ENCODE measurements around the gene YY1. TPM values are rescaled to one million over a fixed set of nuclear protein-coding genes. Genes with fewer than 3 reads are reported as not detected.
"Not testable (repeated sequence)": the region's sequence is repeated elsewhere in the genome, so short reads cannot be mapped to it uniquely, and the experiment has no call there.

Gene YY1
- total RNA-seq, 1 donor from 2014 or later, result 47.5 TPM

GRCh38 chr14:100294213-100294962 is 55.4 kb downstream of the YY1 start:
- no peak for DNase-seq (ENCODE audit: extremely low read depth, low read depth, low spot score)

- DNase-seq (ENCODE audit: extremely low read depth, low read depth, low spot score), result no peak
Measured at GRCh38 chr14:100294963-100295330, 56.0 kb downstream of the YY1 start.

- no peak for DNase-seq (ENCODE audit: extremely low read depth, low read depth, low spot score)
Measured at GRCh38 chr14:100295376-100296105, 56.6 kb downstream of the YY1 start.

- DNase-seq (ENCODE audit: extremely low read depth, low read depth, low spot score), result no peak
Measured at GRCh38 chr14:100296106-100296651, 57.2 kb downstream of the YY1 start.

GRCh38 chr14:100296729-100297128 is 57.8 kb downstream of the YY1 start:
- DNase-seq (ENCODE audit: extremely low read depth, low read depth, low spot score), result not testable (repeated sequence)

GRCh38 chr14:100297320-100298300 is 58.7 kb downstream of the YY1 start:
- DNase-seq (ENCODE audit: extremely low read depth, low read depth, low spot score), result no peak

GRCh38 chr14:100298551-100299237 is 59.8 kb downstream of the YY1 start:
- DNase-seq (ENCODE audit: extremely low read depth, low read depth, low spot score), result no peak

- no peak for DNase-seq (ENCODE audit: extremely low read depth, low read depth, low spot score)
Measured at GRCh38 chr14:100299238-100299560, 60.3 kb downstream of the YY1 start.

GRCh38 chr14:100302616-100303015 is 63.7 kb downstream of the YY1 start:
- no peak for DNase-seq (ENCODE audit: extremely low read depth, low read depth, low spot score)

- no peak for DNase-seq (ENCODE audit: extremely low read depth, low read depth, low spot score)
Measured at GRCh38 chr14:100303179-100303578, 64.2 kb downstream of the YY1 start.

GRCh38 chr14:100303925-100304324 is 65.0 kb downstream of the YY1 start:
- DNase-seq (ENCODE audit: extremely low read depth, low read depth, low spot score), result no peak

GRCh38 chr14:100304825-100305323 is 65.9 kb downstream of the YY1 start:
- DNase-seq (ENCODE audit: extremely low read depth, low read depth, low spot score), result no peak

GRCh38 chr14:100305324-100306100 is 66.6 kb downstream of the YY1 start:
- DNase-seq (ENCODE audit: extremely low read depth, low read depth, low spot score), result no peak

- no peak for DNase-seq (ENCODE audit: extremely low read depth, low read depth, low spot score)
Measured at GRCh38 chr14:100306101-100306997, 67.4 kb downstream of the YY1 start, which contains the start of gene SLC25A29. Gene SLC25A29 (minus strand): TSS chr14:100306444. CDS start chr14:100306232, 212 bp downstream.

GRCh38 chr14:100306998-100307765 is 68.2 kb downstream of the YY1 start:
- DNase-seq (ENCODE audit: extremely low read depth, low read depth, low spot score), result no peak

- no peak for DNase-seq (ENCODE audit: extremely low read depth, low read depth, low spot score)
Measured at GRCh38 chr14:100307766-100308426, 69.0 kb downstream of the YY1 start.

GRCh38 chr14:100308427-100308792 is 69.5 kb downstream of the YY1 start:
- not testable (repeated sequence) for DNase-seq (ENCODE audit: extremely low read depth, low read depth, low spot score)

Measured in glomerular endothelial cell (primary cell).